ENCODE data around the gene PSME1. TPM values are rescaled to one million over a fixed set of nuclear protein-coding genes. Genes with fewer than 3 reads are reported as not detected.

The PSME1 gene
- total and polyA plus RNA-seq, 2 of the 13 experiments (the other 11 are each of a cell fraction or from before 2014, with no cell fraction given) = 159 to 608 TPM

- TF ChIP-seq STAT6 (CRISPR knock-in tag; IDR thresholded peaks at IDR 0.05; ENCODE audit: borderline replicate concordance) = 0 out of 2 replicates have a peak, but pooled peaks have one; percentile 69
- peak; percentile 86; the same call in 1 of the 2 replicates for TF ChIP-seq ZNF510 (CRISPR knock-in tag; IDR thresholded peaks at IDR 0.05; ENCODE audit: low read depth)
- peak; percentile 19 for TF ChIP-seq ARNT2 (CRISPR knock-in tag; IDR thresholded peaks at IDR 0.05; ENCODE audit: low read depth)
- TF ChIP-seq, protein P1, sequence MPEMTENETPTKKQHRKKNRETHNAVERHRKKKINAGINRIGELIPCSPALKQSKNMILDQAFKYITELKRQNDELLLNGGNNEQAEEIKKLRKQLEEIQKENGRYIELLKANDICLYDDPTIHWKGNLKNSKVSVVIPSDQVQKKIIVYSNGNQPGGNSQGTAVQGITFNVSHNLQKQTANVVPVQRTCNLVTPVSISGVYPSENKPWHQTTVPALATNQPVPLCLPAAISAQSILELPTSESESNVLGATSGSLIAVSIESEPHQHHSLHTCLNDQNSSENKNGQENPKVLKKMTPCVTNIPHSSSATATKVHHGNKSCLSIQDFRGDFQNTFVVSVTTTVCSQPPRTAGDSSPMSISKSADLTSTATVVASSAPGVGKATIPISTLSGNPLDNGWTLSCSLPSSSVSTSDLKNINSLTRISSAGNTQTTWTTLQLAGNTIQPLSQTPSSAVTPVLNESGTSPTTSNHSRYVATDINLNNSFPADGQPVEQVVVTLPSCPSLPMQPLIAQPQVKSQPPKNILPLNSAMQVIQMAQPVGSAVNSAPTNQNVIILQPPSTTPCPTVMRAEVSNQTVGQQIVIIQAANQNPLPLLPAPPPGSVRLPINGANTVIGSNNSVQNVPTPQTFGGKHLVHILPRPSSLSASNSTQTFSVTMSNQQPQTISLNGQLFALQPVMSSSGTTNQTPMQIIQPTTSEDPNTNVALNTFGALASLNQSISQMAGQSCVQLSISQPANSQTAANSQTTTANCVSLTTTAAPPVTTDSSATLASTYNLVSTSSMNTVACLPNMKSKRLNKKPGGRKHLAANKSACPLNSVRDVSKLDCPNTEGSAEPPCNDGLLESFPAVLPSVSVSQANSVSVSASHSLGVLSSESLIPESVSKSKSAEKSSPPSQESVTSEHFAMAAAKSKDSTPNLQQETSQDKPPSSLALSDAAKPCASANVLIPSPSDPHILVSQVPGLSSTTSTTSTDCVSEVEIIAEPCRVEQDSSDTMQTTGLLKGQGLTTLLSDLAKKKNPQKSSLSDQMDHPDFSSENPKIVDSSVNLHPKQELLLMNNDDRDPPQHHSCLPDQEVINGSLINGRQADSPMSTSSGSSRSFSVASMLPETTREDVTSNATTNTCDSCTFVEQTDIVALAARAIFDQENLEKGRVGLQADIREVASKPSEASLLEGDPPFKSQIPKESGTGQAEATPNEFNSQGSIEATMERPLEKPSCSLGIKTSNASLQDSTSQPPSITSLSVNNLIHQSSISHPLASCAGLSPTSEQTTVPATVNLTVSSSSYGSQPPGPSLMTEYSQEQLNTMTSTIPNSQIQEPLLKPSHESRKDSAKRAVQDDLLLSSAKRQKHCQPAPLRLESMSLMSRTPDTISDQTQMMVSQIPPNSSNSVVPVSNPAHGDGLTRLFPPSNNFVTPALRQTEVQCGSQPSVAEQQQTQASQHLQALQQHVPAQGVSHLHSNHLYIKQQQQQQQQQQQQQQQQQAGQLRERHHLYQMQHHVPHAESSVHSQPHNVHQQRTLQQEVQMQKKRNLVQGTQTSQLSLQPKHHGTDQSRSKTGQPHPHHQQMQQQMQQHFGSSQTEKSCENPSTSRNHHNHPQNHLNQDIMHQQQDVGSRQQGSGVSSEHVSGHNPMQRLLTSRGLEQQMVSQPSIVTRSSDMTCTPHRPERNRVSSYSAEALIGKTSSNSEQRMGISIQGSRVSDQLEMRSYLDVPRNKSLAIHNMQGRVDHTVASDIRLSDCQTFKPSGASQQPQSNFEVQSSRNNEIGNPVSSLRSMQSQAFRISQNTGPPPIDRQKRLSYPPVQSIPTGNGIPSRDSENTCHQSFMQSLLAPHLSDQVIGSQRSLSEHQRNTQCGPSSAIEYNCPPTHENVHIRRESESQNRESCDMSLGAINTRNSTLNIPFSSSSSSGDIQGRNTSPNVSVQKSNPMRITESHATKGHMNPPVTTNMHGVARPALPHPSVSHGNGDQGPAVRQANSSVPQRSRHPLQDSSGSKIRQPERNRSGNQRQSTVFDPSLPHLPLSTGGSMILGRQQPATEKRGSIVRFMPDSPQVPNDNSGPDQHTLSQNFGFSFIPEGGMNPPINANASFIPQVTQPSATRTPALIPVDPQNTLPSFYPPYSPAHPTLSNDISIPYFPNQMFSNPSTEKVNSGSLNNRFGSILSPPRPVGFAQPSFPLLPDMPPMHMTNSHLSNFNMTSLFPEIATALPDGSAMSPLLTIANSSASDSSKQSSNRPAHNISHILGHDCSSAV (CRISPR knock-in tag; IDR thresholded peaks at IDR 0.05; ENCODE audit: borderline replicate concordance) = 0 out of 2 replicates have a peak, but pooled peaks have one; percentile 29
- peak; percentile 10 for TF ChIP-seq POGK (CRISPR knock-in tag; conservative IDR thresholded peaks at IDR 0.05)
- TF ChIP-seq SALL2 (CRISPR knock-in tag; IDR thresholded peaks at IDR 0.05) = 0 out of 2 replicates have a peak, but pooled peaks have one; percentile 19
- TF ChIP-seq ZNF772 (CRISPR knock-in tag; IDR thresholded peaks at IDR 0.05) = 0 out of 2 replicates have a peak, but pooled peaks have one; percentile 2
- no peak for TF ChIP-seq ZIK1 (CRISPR knock-in tag; IDR thresholded peaks at IDR 0.05; ENCODE audit: borderline replicate concordance, low read depth)
- no peak for TF ChIP-seq MAFK (conservative IDR thresholded peaks at IDR 0.05 in 1 of 2, IDR thresholded peaks at IDR 0.05 in 1 of 2; ENCODE audit: low read length in 2 of 2)
- peak; percentile 65; the same call in 1 of the 2 replicates for TF ChIP-seq ZFP41 (CRISPR knock-in tag; IDR thresholded peaks at IDR 0.05; ENCODE audit: borderline replicate concordance)
- TF ChIP-seq FOXO4 (CRISPR knock-in tag; conservative IDR thresholded peaks at IDR 0.05) = no peak
These were observed 9.9 kb downstream of the PSME1 start (continued) for GRCh38 chr14:24145690-24146452.

Data from HepG2 (cell line).